ENCODE data around the gene BEND4. TPM values are rescaled to one million over a fixed set of nuclear protein-coding genes. Genes with fewer than 3 reads are reported as not detected.
"Not testable (repeated sequence)": the region's sequence is repeated elsewhere in the genome, so short reads cannot be mapped to it uniquely, and the experiment has no call there.

BEND4 gene
- under 0.01 TPM for total RNA-seq

GRCh38 chr4:42152507-42153504 is at the start of gene BEND4:
TSS of gene BEND4 (minus strand) at chr4:42152655. CDS start at chr4:42152143, 512 bp downstream.
- no peak for DNase-seq

GRCh38 chr4:42197341-42197740 is 44.9 kb upstream of the BEND4 start:
- DNase-seq, result no peak

- no peak for DNase-seq
Observed at GRCh38 chr4:42172921-42173320, 20.5 kb upstream of the BEND4 start.

GRCh38 chr4:42172128-42172790 is 19.8 kb upstream of the BEND4 start:
- no peak for DNase-seq

- no peak for DNase-seq
Observed at GRCh38 chr4:42167709-42168108, 15.3 kb upstream of the BEND4 start.

- DNase-seq, result not testable (repeated sequence)
Observed at GRCh38 chr4:42166186-42166585, 13.7 kb upstream of the BEND4 start.

- no peak for DNase-seq
Observed at GRCh38 chr4:42159271-42160001, 7.0 kb upstream of the BEND4 start.

- no peak for DNase-seq
Observed at GRCh38 chr4:42151568-42152506, 618 bp downstream of the BEND4 start.

- DNase-seq, result no peak
Observed at GRCh38 chr4:42150653-42151567, 1.5 kb downstream of the BEND4 start.

- no peak for DNase-seq
Observed at GRCh38 chr4:42149004-42149403, 3.5 kb downstream of the BEND4 start.

GRCh38 chr4:42148425-42148824 is 4.0 kb downstream of the BEND4 start:
- no peak for DNase-seq

GRCh38 chr4:42144028-42144427 is 8.4 kb downstream of the BEND4 start:
- DNase-seq, result no peak

GRCh38 chr4:42142591-42142990 is 9.9 kb downstream of the BEND4 start:
- no peak for DNase-seq

- DNase-seq, result no peak
Observed at GRCh38 chr4:42136371-42136770, 16.1 kb downstream of the BEND4 start.

GRCh38 chr4:42133006-42133405 is 19.4 kb downstream of the BEND4 start:
- DNase-seq, result no peak

GRCh38 chr4:42132099-42132498 is 20.4 kb downstream of the BEND4 start:
- no peak for DNase-seq

- no peak for DNase-seq
Observed at GRCh38 chr4:42123071-42123644, 29.3 kb downstream of the BEND4 start.

GRCh38 chr4:42122237-42122636 is 30.2 kb downstream of the BEND4 start:
- DNase-seq, result no peak

GRCh38 chr4:42119886-42120285 is 32.6 kb downstream of the BEND4 start:
- no peak for DNase-seq

- no peak for DNase-seq
Observed at GRCh38 chr4:42112846-42113245, 39.6 kb downstream of the BEND4 start.

Data from skin of body (tissue), 2 donors.